IPS-18c (cell line): ENCODE measurements around the gene RNF43.

ENCODE experiments used
- H3K4me3 ChIP-seq: 2 replicates; pipeline ENCODE4 v1.7.0; 2013; ENCODE audit warnings: low read depth, mild to moderate bottlenecking, low read length, moderate library complexity; ENCODE audit not compliant: insufficient read depth
- H3K9me3 ChIP-seq: one replicate; pipeline ENCODE4 v1.6.1; 2013; ENCODE audit warnings: mild to moderate bottlenecking, low read length, moderate library complexity; ENCODE audit not compliant: control insufficient read depth, insufficient read depth

RNF43 gene

GRCh38 chr17:58375811-58376210 lies 41.5 kb downstream of the RNF43 start:
- no peaks in the 10 kb centered on the region for H3K9me3 ChIP-seq
- no peak overlapping the region for H3K4me3 ChIP-seq

GRCh38 chr17:58375256-58375655 lies 42.1 kb downstream of the RNF43 start:
- Histone ChIP-seq H3K4me3 (no peak overlapping the region), H3K9me3 (no peaks in the 10 kb centered on the region)

DNA sequence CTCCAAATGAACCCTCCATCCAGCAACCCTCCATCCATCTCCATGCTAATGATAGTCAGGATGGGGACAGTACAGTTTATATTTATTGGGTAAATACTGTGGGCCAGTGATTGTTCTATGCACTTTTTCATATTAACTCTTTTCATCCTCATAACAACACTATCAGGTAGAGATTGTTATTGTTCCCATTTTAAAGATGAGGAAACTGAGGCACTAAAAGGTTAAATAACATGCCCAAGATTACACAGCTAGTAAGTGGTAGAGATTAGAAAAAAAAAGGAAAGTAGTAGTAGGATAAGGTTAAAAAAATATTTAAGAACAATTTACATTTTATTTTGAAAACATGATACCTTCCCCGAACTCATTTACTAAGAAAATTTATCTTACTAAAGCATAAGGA lies 43.4 kb downstream of the RNF43 start:
- no peak overlapping the region for H3K4me3 ChIP-seq

DNA sequence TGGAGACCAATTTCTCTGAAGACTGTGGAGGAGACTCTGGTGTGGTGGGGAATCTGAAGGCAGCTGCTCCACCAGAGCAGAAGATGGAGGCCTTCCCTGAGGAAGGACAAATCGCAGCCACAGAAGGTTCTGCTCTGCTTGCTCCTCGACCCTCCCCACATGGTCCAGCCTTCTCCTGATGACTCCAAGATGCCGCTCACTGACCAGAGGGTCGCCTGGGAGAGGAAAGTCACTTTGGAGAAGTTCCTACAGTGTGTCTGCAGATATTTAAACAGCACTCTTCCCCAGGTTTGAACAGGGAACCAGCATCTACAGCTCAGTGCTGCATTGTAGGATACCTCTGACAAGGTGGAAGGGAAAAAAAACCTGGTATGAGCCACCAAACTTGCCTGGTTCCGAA lies 44.3 kb downstream of the RNF43 start:
- Histone ChIP-seq H3K4me3 (no peak overlapping the region), H3K9me3 (no peaks in the 10 kb centered on the region)

More for the DNA sequence above, 43.4 kb downstream of the RNF43 start:
- H3K9me3 ChIP-seq, result no peaks in the 10 kb centered on the region

DNA sequence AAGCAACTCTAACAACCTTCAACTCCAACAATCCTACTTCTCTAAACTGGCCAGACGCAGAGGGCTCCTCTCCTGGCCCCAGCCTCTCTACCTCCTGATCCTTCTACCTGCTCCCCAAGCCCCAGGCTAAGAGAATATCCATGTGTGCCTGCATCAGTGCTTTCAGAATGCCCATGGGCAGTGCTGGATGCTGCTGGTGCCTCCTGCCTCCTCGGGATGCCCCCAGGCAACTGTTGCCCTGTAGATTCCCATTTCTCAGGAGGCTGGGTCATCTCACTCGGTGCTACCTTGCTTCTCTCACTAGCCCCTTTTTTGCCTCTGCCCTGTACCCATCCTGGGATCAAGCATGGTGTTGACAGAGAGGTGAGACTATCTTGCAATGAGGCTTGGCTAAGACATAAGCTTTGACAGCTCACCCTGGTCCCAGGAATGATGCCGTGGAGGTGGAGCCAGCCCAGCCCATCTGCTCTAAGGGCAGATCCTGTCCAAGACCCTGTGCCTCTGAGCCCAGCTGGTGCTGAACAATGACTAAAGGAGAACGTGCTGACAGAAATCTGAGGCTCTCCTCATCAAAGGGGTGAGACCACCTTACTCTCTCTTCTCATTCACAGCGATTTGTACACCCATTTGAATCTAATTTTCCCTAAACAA lies 45.9 kb downstream of the RNF43 start:
- Histone ChIP-seq H3K4me3 (no peak overlapping the region), H3K9me3 (no peaks in the 10 kb centered on the region)

- Histone ChIP-seq H3K4me3 (no peak overlapping the region), H3K9me3 (no peaks in the 10 kb centered on the region)
Observed at GRCh38 chr17:58370716-58371115, 46.6 kb downstream of the RNF43 start.

DNA sequence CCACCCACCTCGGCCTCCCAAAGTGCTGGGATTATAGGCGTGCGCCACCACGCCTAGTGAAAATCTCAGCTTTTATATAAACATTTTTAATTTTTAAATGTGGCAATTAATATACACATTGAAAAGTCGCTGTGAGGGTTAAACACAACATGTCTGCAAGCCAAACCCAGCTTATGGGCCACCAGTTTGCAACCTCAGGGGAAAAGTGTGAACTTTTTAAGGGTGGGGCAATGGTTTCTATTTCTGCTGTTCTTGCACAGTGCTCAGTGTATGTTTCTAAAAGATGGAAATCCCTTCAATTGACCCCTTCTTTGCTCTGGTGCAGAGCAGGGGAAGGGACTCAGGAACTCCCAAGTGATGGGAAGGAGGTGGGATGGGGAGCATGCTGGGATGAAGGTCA lies 47.0 kb downstream of the RNF43 start:
- Histone ChIP-seq H3K9me3 (no peaks in the 10 kb centered on the region), H3K4me3 (no peak overlapping the region)

DNA sequence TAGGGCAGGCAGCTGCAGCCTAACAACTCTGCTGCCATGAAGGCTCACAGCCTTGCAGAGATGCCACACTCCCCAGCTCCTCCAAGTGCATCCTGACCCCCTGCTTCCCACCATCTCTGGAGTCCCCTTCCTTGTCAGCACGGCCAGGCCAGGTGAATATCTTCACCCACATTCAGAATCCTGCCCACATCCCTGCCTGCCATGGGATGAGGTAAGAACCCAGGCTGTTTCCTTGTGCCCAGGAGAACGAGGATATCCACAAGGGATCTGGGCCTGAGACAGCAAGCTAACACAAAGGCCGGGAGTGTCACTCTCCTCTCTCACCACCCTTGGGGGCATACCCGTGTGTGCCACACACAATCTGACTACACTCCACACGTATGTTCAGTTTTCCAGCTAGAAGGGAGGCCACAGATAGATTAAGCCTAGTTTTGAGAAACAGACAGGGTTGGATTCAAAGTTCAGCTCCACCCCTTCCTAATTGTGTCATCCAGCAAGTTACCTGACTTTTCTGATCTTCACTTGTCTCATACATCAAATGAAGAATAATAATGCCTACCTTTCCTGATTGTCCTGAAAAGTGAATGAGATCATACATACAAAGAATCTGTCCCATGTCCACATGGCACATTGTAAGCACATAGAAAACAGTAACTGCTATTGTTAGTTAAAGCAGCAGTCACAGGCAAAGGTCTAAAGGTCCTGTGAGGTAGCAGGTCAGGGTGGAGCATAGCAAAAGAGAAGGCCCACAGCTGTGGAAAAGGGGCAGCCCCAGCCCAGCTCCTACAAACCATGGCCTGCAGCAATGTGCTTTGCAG lies 47.9 kb downstream of the RNF43 start:
- H3K4me3 ChIP-seq, result no peak overlapping the region
- H3K9me3 ChIP-seq, result no peaks in the 10 kb centered on the region

GRCh38 chr17:58368860-58369213 lies 48.5 kb downstream of the RNF43 start:
- H3K9me3 ChIP-seq, result no peaks in the 10 kb centered on the region
- no peak overlapping the region for H3K4me3 ChIP-seq
